Heart right ventricle (tissue), 16 donors: ENCODE results near the gene TUBGCP3. TPM values are rescaled to one million over a fixed set of nuclear protein-coding genes. Genes with fewer than 3 reads are reported as not detected.
A peak's percentile ranks its signal among the peaks of the same experiment; 100 is the strongest.

Source experiments
- ATAC-seq, 8 donors: fragments of 200-7000 bp; cut with Tn5 transposase; one replicate each; pipeline ENCODE4 v1.9.1; 2020; ENCODE audit warnings: mild to moderate bottlenecking in 8 of 8, moderate library complexity in 8 of 8, moderate number of reproducible peaks in 1 of 8
- DNase-seq, 2 donors: peaks; one replicate each; pipeline ENCODE4 v3.0.0-alpha.2; 2020
- H3K27ac ChIP-seq, 10 donors: fragments of 200-600 bp; sonication (generic) in 2 of 10; one replicate each; pipeline versions ENCODE4 v1.5.0 to v1.8.0; 2020 to 2022; ENCODE audit warnings: mild to moderate bottlenecking in 3 of 10
- H3K27me3 ChIP-seq, 7 donors: fragments of 200-600 bp; one replicate each; pipeline ENCODE4 v1.8.0; 2021 to 2022; ENCODE audit warnings: mild to moderate bottlenecking in 2 of 7
- H3K36me3 ChIP-seq, 9 donors: fragments of 200-600 bp; sonication (generic) in 1 of 9; one replicate each; pipeline versions ENCODE4 v1.5.0 to v1.8.0; 2020 to 2022; ENCODE audit warnings: mild to moderate bottlenecking in 2 of 9
- H3K4me1 ChIP-seq, 9 donors: fragments of 200-600 bp; sonication (generic) in 1 of 9; one replicate each; pipeline versions ENCODE4 v1.5.0 to v1.8.0; 2020 to 2022; ENCODE audit warnings: mild to moderate bottlenecking in 4 of 9
- H3K4me3 ChIP-seq, 10 donors: fragments of 200-600 bp; sonication (generic) in 2 of 10; one replicate each; pipeline versions ENCODE4 v1.5.0 to v1.8.0; 2020 to 2022; ENCODE audit warnings: mild to moderate bottlenecking in 7 of 10, moderate library complexity in 2 of 10
- H3K9me3 ChIP-seq, 11 donors: fragments of 200-600 bp in 10 of 11; sonication (generic) in 2 of 11; one replicate each; pipeline versions ENCODE4 v1.5.0 to v1.8.0; 2013 to 2022; ENCODE audit warnings: mild to moderate bottlenecking in 2 of 11, control low read depth in 1 of 11, moderate library complexity in 1 of 11
- CTCF ChIP-seq, 9 donors: fragments of 200-600 bp; sonication (generic) in 2 of 9; IDR thresholded peaks; one replicate each; pipeline versions ENCODE4 v1.5.0 to v1.8.0; 2021 to 2022; ENCODE audit warnings: antibody characterized with exemption in 9 of 9, mild to moderate bottlenecking in 5 of 9, moderate library complexity in 1 of 9
- WGBS, 2 donors: extraction: QIAGEN DNeasy Blood & Tissue Kit; methylation state at CpG; one replicate each; pipeline ENCODE4 v1.1.7; 2013; ENCODE audit warnings: inconsistent platforms in 1 of 2; 5-methylcytosine and 5-hydroxymethylcytosine counted together
- intact Hi-C, 10 donors: fragments of 100-400 bp; cut with DNase I; formaldehyde crosslinking; loops; one replicate each; pipeline versions ENCODE4 v1.11.1 to v1.14.2; 2022
- polyA plus RNA-seq, 2 donors: library from polyadenylated mRNA; stranded (reverse); fragments of 200-250 nt; gene quantifications; one replicate each; pipeline ENCODE4 v1.2.3, GENCODE V29; 2013
- total RNA-seq, 10 donors: library from RNA; stranded (reverse); fragmentation: NEBNext Ultra II Directional in 3 of 10; extraction: Animal tissue kit (Norgen Biotek cat#: 25700) in 3 of 10; gene quantifications; one replicate each; pipeline versions ENCODE4 v1.2.1 to v1.2.4, GENCODE V29; 2021 to 2023
- donor health status: Arrhythmogenic right ventricular cardiomyopathy.
- donor health status: ischemic (EF 13 %, LVEDD 7.1; RV severe dilation, severe dysfunction).
- donor health status: healthy with polysubstance abuse.
- donor health status: DM: no; HTN: yes; CAD: no.
- donor health status: DM: no; HTN: no; CAD: no.
- donor health status: ischemic (EF 25% LVEDD 6.9; RV normal size, moderate dysfunction).
- donor health status: ischemic (EF 25% LVEDD 5.7; RV mildly dilated, moderate dysfunction).
- donor health status: healthy.
- donor health status: DM: yes; HTN: yes; CAD: no.
- donor health status: Ischemic cardiomyopathy.
- donor health status: ischemic (EF 35%, LVEDD 5.7; RV mildly dilated, moderate dysfunction).
- donor health status: nonischemic (EF 11% LVEDD 7.7; RV severe dilation, severe dysfunction).
- donor health status: DM: yes; HTN: yes; CAD: no.
- donor health status: PGD.
- donor health status: ischemic (EF 29% LVEDD 5.4; RV normal size, mild dysfunction).
- donor health status: nonischemic (EF 23%, LVEDD 6.1; RV moderate dilation, normal function).

Gene TUBGCP3
- total and polyA plus RNA-seq, 12 donors, result 10.6 to 25.8 (median 17.7) TPM

GRCh38 chr13:112627161-112627560 lies 39.2 kb upstream of the TUBGCP3 start:
- no peaks in the 10 kb centered on the region for H3K36me3 ChIP-seq
- H3K27me3 ChIP-seq, result peaks cover 0 to 12% (median 0%) of the 10 kb centered on the region in 7 donors
- intact Hi-C loops, result no loop called here
- H3K27ac ChIP-seq, result no peak overlapping the region
- H3K4me3 ChIP-seq, result no peak overlapping the region
- ATAC-seq (peak in 1 of 8 donors; percentile 21), DNase-seq (no peak)
- H3K9me3 ChIP-seq, result no peaks in the 10 kb centered on the region
- WGBS, 2 donors, result 94 to 95% methylated on average over 11 of the region's 11 CpGs
- TF ChIP-seq CTCF (IDR thresholded peaks at IDR 0.05), result no peak
- H3K4me1 ChIP-seq, result no peaks in the 10 kb centered on the region

- H3K27ac ChIP-seq, result no peak overlapping the region
- H3K4me1 ChIP-seq, result no peaks in the 10 kb centered on the region
- intact Hi-C loops, result no loop called here
- no peaks in the 10 kb centered on the region for H3K36me3 ChIP-seq
- no peak for ATAC-seq
- 91 to 96% methylated on average over 10 of the region's 10 CpGs for WGBS, 2 donors
- H3K4me3 ChIP-seq, result no peak overlapping the region
- no peaks in the 10 kb centered on the region for H3K9me3 ChIP-seq
- DNase-seq, result no peak
- TF ChIP-seq CTCF (IDR thresholded peaks at IDR 0.05), result no peak
- H3K27me3 ChIP-seq, result peaks cover 0 to 16% (median 0%) of the 10 kb centered on the region in 7 donors
These were observed 38.8 kb upstream of the TUBGCP3 start for GRCh38 chr13:112626761-112627160.

GRCh38 chr13:112626124-112626523 lies 38.2 kb upstream of the TUBGCP3 start:
- TF ChIP-seq CTCF (IDR thresholded peaks at IDR 0.05), result no peak
- no peaks in the 10 kb centered on the region for H3K9me3 ChIP-seq
- ATAC-seq (no peak), DNase-seq (no peak)
- intact Hi-C loops, result no loop called here
- peaks cover 0 to 18% (median 0%) of the 10 kb centered on the region in 7 donors for H3K27me3 ChIP-seq
- H3K27ac ChIP-seq, result no peak overlapping the region
- no peaks in the 10 kb centered on the region for H3K36me3 ChIP-seq
- H3K4me3 ChIP-seq, result no peak overlapping the region
- 71 to 75% methylated on average over 8 of the region's 8 CpGs for WGBS, 2 donors
- H3K4me1 ChIP-seq, result no peaks in the 10 kb centered on the region

GRCh38 chr13:112625698-112626097 lies 37.7 kb upstream of the TUBGCP3 start:
- WGBS, 2 donors, result 79 to 88% methylated on average over 8 of the region's 8 CpGs
- H3K36me3 ChIP-seq, result no peaks in the 10 kb centered on the region
- intact Hi-C loops, result no loop called here
- TF ChIP-seq CTCF (IDR thresholded peaks at IDR 0.05), result no peak
- DNase-seq (no peak), ATAC-seq (no peak)
- H3K4me3 ChIP-seq, result no peak overlapping the region
- no peaks in the 10 kb centered on the region for H3K4me1 ChIP-seq
- H3K9me3 ChIP-seq, result no peaks in the 10 kb centered on the region
- no peak overlapping the region for H3K27ac ChIP-seq
- peaks cover 0 to 18% (median 3%) of the 10 kb centered on the region in 7 donors for H3K27me3 ChIP-seq
